MCF 10A (cell line): Measurements from ENCODE around the gene LUZP2. TPM values are rescaled to one million over a fixed set of nuclear protein-coding genes. Genes with fewer than 3 reads are reported as not detected.

ENCODE experiments used
- BruUV-seq: library from RNA; stranded (reverse); fragments of 400-500 nt; replicated peaks from 2 replicates; lab custom pipeline; 2021; lab: Mats Ljungman, UMichigan
- CTCF ChIA-PET: fragments of 300-600 bp; sonication (Branson Sonifier 250); formaldehyde crosslinking; extraction: SDS; loops from one replicate; lab custom pipeline; 2021; ENCODE audit warnings: antibody characterized with exemption, inconsistent platforms; lab: Yijun Ruan, JAX
- POLR2A ChIA-PET: fragments of 300-600, 350-650 bp; sonication (Branson Sonifier 250); formaldehyde crosslinking; extraction: SDS; loops from one replicate; lab custom pipeline; 2020; ENCODE audit warnings: antibody characterized with exemption, inconsistent platforms; lab: Yijun Ruan, JAX
- DNase-seq: peaks from one replicate; pipeline ENCODE4 v3.0.0-alpha.2; 2018; ENCODE audit not compliant: unreplicated experiment
- H3K27ac Mint-ChIP-seq: one replicate; pipeline ENCODE4 v1.8.0; 2022; ENCODE audit warnings: mild to moderate bottlenecking, low read depth, mixed read lengths; ENCODE audit not compliant: unreplicated experiment
- H3K27me3 Mint-ChIP-seq: one replicate; pipeline ENCODE4 v1.8.0; 2022; ENCODE audit warnings: mixed read lengths; ENCODE audit not compliant: insufficient read depth, unreplicated experiment
- H3K36me3 Mint-ChIP-seq: one replicate; pipeline ENCODE4 v1.8.0; 2022; ENCODE audit warnings: mild to moderate bottlenecking, moderate library complexity, mixed read lengths; ENCODE audit not compliant: insufficient read depth, unreplicated experiment
- H3K4me1 Mint-ChIP-seq: one replicate; pipeline ENCODE4 v1.8.0; 2022; ENCODE audit warnings: mixed read lengths; ENCODE audit not compliant: insufficient read depth, unreplicated experiment
- H3K4me3 Mint-ChIP-seq: one replicate; pipeline ENCODE4 v1.8.0; 2022; ENCODE audit warnings: mild to moderate bottlenecking, moderate library complexity, mixed read lengths; ENCODE audit not compliant: unreplicated experiment
- H3K9me3 Mint-ChIP-seq: one replicate; pipeline ENCODE4 v1.8.0; 2022; ENCODE audit warnings: mixed read lengths; ENCODE audit not compliant: unreplicated experiment
- CTCF ChIP-seq: fragments of 200-600 bp; IDR thresholded peaks from one replicate; pipeline ENCODE4 v1.8.0; 2022; ENCODE audit warnings: antibody characterized with exemption, mild to moderate bottlenecking; ENCODE audit not compliant: unreplicated experiment
- intact Hi-C: fragments of 100-400 bp; cut with micrococcal nuclease; formaldehyde crosslinking; loops from 2 replicates; pipeline ENCODE4 v1.14.1; 2022
- total RNA-seq: library from RNA; stranded (reverse); gene quantifications from 2 replicates; pipeline ENCODE4 v1.2.3, GENCODE V29; 2022

Gene LUZP2
- total RNA-seq, 1 experiment from 2014 or later, result not detected

- H3K9me3 Mint-ChIP-seq, result no peaks in the 10 kb centered on the region
- BruUV-seq, result no TSS peak
- intact Hi-C loops, result no loop called here
- ChIA-PET POLR2A (interaction anchor here (0.8 kb wide), 1 partner anchor 20 kb away, joined by 4 read pairs; no protein-coding TSS in a partner anchor), CTCF (interaction anchor here (0.6 kb wide), 1 partner anchor 302 kb away, joined by 3 read pairs; no protein-coding TSS in a partner anchor)
- H3K36me3 Mint-ChIP-seq, result no peaks in the 10 kb centered on the region
- peaks cover 27% of the 10 kb centered on the region for H3K27me3 Mint-ChIP-seq
- H3K27ac Mint-ChIP-seq, result no peak overlapping the region
- no peak overlapping the region for H3K4me3 Mint-ChIP-seq
- no peaks in the 10 kb centered on the region for H3K4me1 Mint-ChIP-seq
- no peak for TF ChIP-seq CTCF
- no peak for DNase-seq
Observed at GRCh38 chr11:24685821-24686220, 189.0 kb downstream of the LUZP2 start.

- ChIA-PET POLR2A (no interaction called here), CTCF (no interaction called here)
- BruUV-seq, result no TSS peak
- no peaks in the 10 kb centered on the region for H3K9me3 Mint-ChIP-seq
- DNase-seq, result no peak
- no peak for TF ChIP-seq CTCF
- H3K36me3 Mint-ChIP-seq, result no peaks in the 10 kb centered on the region
- intact Hi-C loops, result no loop called here
- no peaks in the 10 kb centered on the region for H3K4me1 Mint-ChIP-seq
- no peak overlapping the region for H3K4me3 Mint-ChIP-seq
- H3K27ac Mint-ChIP-seq, result no peak overlapping the region
- H3K27me3 Mint-ChIP-seq, result peaks cover 27% of the 10 kb centered on the region
Observed at GRCh38 chr11:24687531-24688147, 190.8 kb downstream of the LUZP2 start.

- Mint-ChIP-seq H3K36me3 (no peaks in the 10 kb centered on the region), H3K27me3 (peaks cover 27% of the 10 kb centered on the region), H3K9me3 (no peaks in the 10 kb centered on the region), H3K4me3 (no peak overlapping the region), H3K27ac (no peak overlapping the region), H3K4me1 (no peaks in the 10 kb centered on the region)
- ChIA-PET POLR2A (no interaction called here), CTCF (no interaction called here)
- DNase-seq, result no peak
- intact Hi-C loops, result no loop called here
- no peak for TF ChIP-seq CTCF
- no TSS peak for BruUV-seq
Observed at GRCh38 chr11:24688981-24689380, 192.1 kb downstream of the LUZP2 start.

- no peak overlapping the region for H3K27ac Mint-ChIP-seq
- H3K4me3 Mint-ChIP-seq, result no peak overlapping the region
- POLR2A ChIA-PET, result no interaction called here
- no peaks in the 10 kb centered on the region for H3K4me1 Mint-ChIP-seq
- peaks cover 13% of the 10 kb centered on the region for H3K27me3 Mint-ChIP-seq
- CTCF ChIA-PET, result no interaction called here
- H3K9me3 Mint-ChIP-seq, result peaks cover 7% of the 10 kb centered on the region
- intact Hi-C loops, result no loop called here
- no peak for TF ChIP-seq CTCF
- DNase-seq, result no peak
- no TSS peak for BruUV-seq
- H3K36me3 Mint-ChIP-seq, result no peaks in the 10 kb centered on the region
Observed at GRCh38 chr11:24697522-24698111, 200.8 kb downstream of the LUZP2 start.
